Superior temporal gyrus (tissue), 1 donor: ENCODE measurements around the gene SPATA16.
"Not testable (repeated sequence)": the region's sequence is repeated elsewhere in the genome, so short reads cannot be mapped to it uniquely, and the experiment has no call there.

Source experiments
- DNase-seq: peaks from one replicate; pipeline ENCODE4 v3.0.0-alpha.2; 2016; ENCODE audit errors: extremely low spot score

SPATA16 gene

GRCh38 chr3:172877011-172877410 lies 264.0 kb downstream of the SPATA16 start:
- no peak for DNase-seq

- DNase-seq = no peak
Observed at GRCh38 chr3:172876297-172876696, 264.7 kb downstream of the SPATA16 start.

- DNase-seq = no peak
Observed at GRCh38 chr3:172875039-172875438, 266.0 kb downstream of the SPATA16 start.

- no peak for DNase-seq
Observed at GRCh38 chr3:172869784-172870518, 271.1 kb downstream of the SPATA16 start.

- DNase-seq = no peak
Observed at GRCh38 chr3:172869368-172869771, 271.7 kb downstream of the SPATA16 start.

- no peak for DNase-seq
Observed at GRCh38 chr3:172868582-172869200, 272.3 kb downstream of the SPATA16 start.

- not testable (repeated sequence) for DNase-seq
Observed at GRCh38 chr3:172866726-172867350, 274.2 kb downstream of the SPATA16 start.

GRCh38 chr3:172859041-172859440 lies 282.0 kb downstream of the SPATA16 start:
- DNase-seq = no peak

- no peak for DNase-seq
Observed at GRCh38 chr3:172856795-172857742, 284.0 kb downstream of the SPATA16 start.

GRCh38 chr3:172855037-172855436 lies 286.0 kb downstream of the SPATA16 start:
- no peak for DNase-seq

GRCh38 chr3:172853921-172854666 lies 286.9 kb downstream of the SPATA16 start:
- DNase-seq = no peak

- no peak for DNase-seq
Observed at GRCh38 chr3:172853005-172853404, 288.0 kb downstream of the SPATA16 start.

GRCh38 chr3:172848910-172849309 lies 292.1 kb downstream of the SPATA16 start:
- no peak for DNase-seq

- no peak for DNase-seq
Observed at GRCh38 chr3:172847292-172847691, 293.7 kb downstream of the SPATA16 start.

GRCh38 chr3:172846706-172847105 lies 294.3 kb downstream of the SPATA16 start:
- no peak for DNase-seq

- DNase-seq = no peak
Observed at GRCh38 chr3:172846103-172846561, 294.9 kb downstream of the SPATA16 start.

- no peak for DNase-seq
Observed at GRCh38 chr3:172844428-172844827, 296.6 kb downstream of the SPATA16 start.

- DNase-seq = no peak
Observed at GRCh38 chr3:172840913-172841312, 300.1 kb downstream of the SPATA16 start.

- no peak for DNase-seq
Observed at GRCh38 chr3:172840463-172840862, 300.6 kb downstream of the SPATA16 start.

- no peak for DNase-seq
Observed at GRCh38 chr3:172839679-172840078, 301.4 kb downstream of the SPATA16 start.
